CD4-positive, alpha-beta T cell treated with Interleukin-17A for 4 hours (primary cell): ENCODE measurements around the gene AKR7A2.
"Not testable (repeated sequence)": the region's sequence is repeated elsewhere in the genome, so short reads cannot be mapped to it uniquely, and the experiment has no call there.

Experiments
- DNase-seq: peaks from one replicate; pipeline ENCODE4 v3.0.0-alpha.2; 2020; ENCODE audit warnings: mixed read lengths

The AKR7A2 gene

GRCh38 chr1:19294638-19295037 lies 17.3 kb downstream of the AKR7A2 start:
- no peak for DNase-seq

DNA sequence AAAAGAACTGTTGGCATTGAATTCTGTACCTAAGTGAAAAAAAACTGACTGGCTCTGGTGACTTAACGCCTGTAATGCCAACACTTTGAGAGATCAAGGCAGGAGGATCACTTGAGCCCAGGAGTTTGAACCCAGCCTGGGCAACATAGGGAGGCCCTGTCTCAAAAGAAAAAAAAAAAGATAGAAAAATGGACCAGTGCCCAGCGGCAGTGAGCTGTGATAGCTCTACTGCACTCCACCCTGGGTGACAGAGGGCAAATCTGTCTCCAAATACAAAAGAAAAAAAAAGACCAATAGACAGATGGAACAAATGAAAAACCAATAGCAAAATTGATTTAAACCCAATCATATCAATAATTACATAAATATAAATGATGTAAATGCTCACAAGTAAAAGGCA lies 22.7 kb downstream of the AKR7A2 start:
- DNase-seq: no peak

GRCh38 chr1:19288324-19289241 lies 23.4 kb downstream of the AKR7A2 start, which contains the start of gene AKR7A3:
Gene AKR7A3, minus strand, starts transcription at chr1:19288770. Its CDS starts 61 bp downstream, at chr1:19288709.
- peak; percentile 75 for DNase-seq

DNA sequence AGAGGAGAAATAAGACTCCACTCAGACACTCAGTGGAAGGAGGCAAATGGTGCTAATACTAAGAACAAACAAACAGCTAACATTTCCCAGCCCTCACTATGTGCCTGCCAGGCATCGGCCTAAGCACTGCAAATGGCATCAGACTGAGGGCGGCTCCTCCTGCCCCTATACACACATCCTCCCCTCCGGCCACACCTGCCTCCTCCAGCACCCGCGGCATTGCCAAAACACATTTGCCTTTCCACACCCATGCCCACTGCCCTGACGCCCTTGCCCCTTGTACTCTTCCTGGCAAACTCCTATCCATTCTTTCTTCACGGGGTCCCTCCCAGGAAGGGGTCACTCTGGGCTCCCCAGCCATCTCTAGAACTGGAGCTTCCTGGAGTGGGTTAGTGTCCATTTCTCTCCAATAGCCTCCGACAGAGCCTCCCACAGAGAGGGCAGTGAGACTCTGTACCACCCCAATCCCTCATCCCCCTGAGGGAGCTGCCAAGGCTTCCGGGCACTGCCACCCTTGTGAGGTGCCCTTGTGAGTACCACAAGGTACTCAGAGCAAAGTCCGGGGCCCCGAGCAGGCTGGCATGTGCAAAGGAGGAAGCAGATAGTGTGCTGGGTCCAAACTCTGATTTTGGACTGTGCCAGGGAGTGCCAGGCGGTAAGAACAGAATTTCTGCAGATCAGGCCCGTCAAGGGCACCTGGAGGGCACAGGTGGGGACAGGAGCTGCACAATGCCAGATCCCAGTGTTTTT lies 24.3 kb downstream of the AKR7A2 start:
- DNase-seq: no peak

- DNase-seq: not testable (repeated sequence)
These were observed 26.1 kb downstream of the AKR7A2 start for GRCh38 chr1:19285807-19286206.

- not testable (repeated sequence) for DNase-seq
These were observed 26.6 kb downstream of the AKR7A2 start for GRCh38 chr1:19285366-19285765.

- DNase-seq: no peak
These were observed 27.1 kb downstream of the AKR7A2 start for GRCh38 chr1:19284881-19285280.

DNA sequence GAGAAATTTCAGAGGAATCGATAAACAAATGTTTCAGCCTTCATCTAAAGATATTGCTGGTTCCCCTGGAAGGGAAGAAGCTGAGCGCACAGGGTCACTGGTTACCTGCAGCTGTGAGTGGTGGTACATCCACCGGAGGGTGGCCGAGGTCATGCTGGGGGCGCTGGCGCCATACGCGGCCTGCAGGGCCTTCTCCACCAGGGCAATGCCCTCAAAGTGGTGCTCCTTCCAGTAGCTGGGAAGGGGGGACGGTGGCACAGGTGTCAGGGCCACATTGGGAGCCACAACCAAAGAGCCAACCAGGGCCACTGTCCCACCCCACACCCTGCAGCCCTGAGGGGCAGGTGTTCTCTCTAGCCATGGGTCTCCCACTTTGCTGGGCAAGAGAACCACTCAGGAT lies 28.1 kb downstream of the AKR7A2 start:
- DNase-seq: no peak

DNA sequence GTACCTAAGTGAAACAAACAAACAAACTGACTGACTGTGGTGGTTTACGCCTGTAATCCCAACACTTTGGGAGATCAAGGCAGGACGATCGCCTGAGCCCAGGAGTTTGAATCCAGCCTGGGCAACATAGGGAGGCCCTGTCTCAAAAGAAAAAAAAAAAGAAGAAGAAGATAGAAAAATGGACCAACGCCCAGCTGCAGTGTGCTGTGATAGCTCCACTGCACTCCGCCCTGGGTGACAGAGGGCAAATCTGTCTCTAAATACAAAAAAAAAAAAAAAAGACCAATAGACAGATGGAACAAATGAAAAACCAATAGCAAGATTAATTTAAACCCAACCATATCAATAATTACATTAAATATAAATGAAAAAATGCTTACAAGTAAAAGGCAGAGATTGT lies 37.3 kb downstream of the AKR7A2 start:
- DNase-seq: no peak

GRCh38 chr1:19273844-19274531 lies 38.0 kb downstream of the AKR7A2 start:
- DNase-seq: not testable (repeated sequence)

- no peak for DNase-seq
These were observed 38.7 kb downstream of the AKR7A2 start for GRCh38 chr1:19273106-19273843.

DNA sequence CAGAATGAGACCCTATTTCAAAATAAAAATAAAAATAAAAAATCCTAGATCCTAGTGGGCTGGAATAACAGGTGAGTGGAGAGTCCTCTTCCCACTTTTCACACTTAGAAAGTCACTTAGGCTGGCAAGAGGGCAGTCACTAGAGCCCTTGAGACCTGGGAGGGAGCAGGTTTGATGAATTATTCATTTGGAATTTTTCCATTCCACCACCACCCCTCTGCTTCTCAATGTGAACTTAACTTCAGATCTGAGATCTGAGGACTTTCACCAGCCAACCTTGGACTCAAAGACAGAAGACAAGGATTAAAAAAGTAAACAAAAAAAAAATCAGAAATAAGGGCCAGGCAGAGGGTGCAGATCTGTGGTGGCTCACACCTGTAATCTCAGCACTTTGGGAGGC lies 39.9 kb downstream of the AKR7A2 start:
- no peak for DNase-seq

GRCh38 chr1:19270343-19270730 lies 41.6 kb downstream of the AKR7A2 start:
- not testable (repeated sequence) for DNase-seq

GRCh38 chr1:19269427-19270342 lies 42.3 kb downstream of the AKR7A2 start:
- DNase-seq: not testable (repeated sequence)

- no peak for DNase-seq
These were observed 43.5 kb downstream of the AKR7A2 start for GRCh38 chr1:19268445-19268844.

GRCh38 chr1:19262744-19263143 lies 49.2 kb downstream of the AKR7A2 start:
- no peak for DNase-seq

- no peak for DNase-seq
These were observed 49.9 kb downstream of the AKR7A2 start for GRCh38 chr1:19262047-19262446.

GRCh38 chr1:19260211-19261138 lies 51.5 kb downstream of the AKR7A2 start:
- DNase-seq: no peak

GRCh38 chr1:19258353-19258752 lies 53.6 kb downstream of the AKR7A2 start:
- no peak for DNase-seq
